Keratinocyte (primary cell): ENCODE measurements around the gene ARMS2. TPM values are rescaled to one million over a fixed set of nuclear protein-coding genes. Genes with fewer than 3 reads are reported as not detected.

Experiments
- DNase-seq: peaks from one replicate; pipeline ENCODE4 v3.0.0-alpha.2; 2011; ENCODE audit warnings: low read depth, missing footprints, low spot score
- FAIRE-seq: peaks from 2 replicates; lab custom pipeline; 2011; peaks lifted over from hg19 to GRCh38; lab: Jason Lieb, UNC
- H2AFZ ChIP-seq: 2 replicates; pipeline ENCODE4 v1.6.0; 2012; ENCODE audit warnings: low read length, control low read depth, inconsistent platforms; ENCODE audit not compliant: control insufficient read depth
- H3K27ac ChIP-seq: 2 replicates; pipeline ENCODE4 v1.5.1; 2011; ENCODE audit warnings: low read length; ENCODE audit not compliant: control insufficient read depth, insufficient read depth
- H3K27me3 ChIP-seq: 3 replicates; pipeline ENCODE4 v1.6.0; 2011; ENCODE audit warnings: low read length; ENCODE audit not compliant: control insufficient read depth, insufficient read depth; ENCODE audit errors: extremely low read depth
- H3K36me3 ChIP-seq, 2 experiments: 2 replicates in 1 of 2; 3 replicates in 1 of 2; pipeline ENCODE4 v1.5.1; 2011; ENCODE audit warnings: low read length in 2 of 2, mild to moderate bottlenecking in 1 of 2; ENCODE audit not compliant: control insufficient read depth in 2 of 2, insufficient read depth in 2 of 2; ENCODE audit errors: extremely low read depth in 1 of 2
- H3K4me1 ChIP-seq: 3 replicates; pipeline ENCODE4 v1.5.1; 2011; ENCODE audit warnings: low read length; ENCODE audit not compliant: control insufficient read depth, insufficient read depth; ENCODE audit errors: extremely low read depth
- H3K4me2 ChIP-seq: 3 replicates; pipeline ENCODE4 v1.6.0; 2011; ENCODE audit warnings: low read depth, low read length; ENCODE audit not compliant: control insufficient read depth, insufficient read depth; ENCODE audit errors: extremely low read depth
- H3K4me3 ChIP-seq, 3 experiments: fragments of 200-600 bp in 1 of 3; sonication (generic) in 1 of 3; 2 replicates in 2 of 3; 3 replicates in 1 of 3; pipeline ENCODE4 v1.5.1; 2011 to 2016; ENCODE audit warnings: low read length in 3 of 3, mild to moderate bottlenecking in 3 of 3, control low read depth in 2 of 3, inconsistent platforms in 1 of 3, low read depth in 1 of 3, mixed read lengths in 1 of 3, mixed run types in 1 of 3, moderate library complexity in 1 of 3; ENCODE audit not compliant: control insufficient read depth in 2 of 3, insufficient read depth in 2 of 3; ENCODE audit errors: extremely low read depth in 1 of 3
- H3K79me2 ChIP-seq: 2 replicates; pipeline ENCODE4 v1.6.0; 2012; ENCODE audit warnings: low read length; ENCODE audit not compliant: control insufficient read depth, insufficient read depth
- H3K9ac ChIP-seq: 3 replicates; pipeline ENCODE4 v1.6.0; 2011; ENCODE audit warnings: low read length; ENCODE audit not compliant: control insufficient read depth, insufficient read depth; ENCODE audit errors: extremely low read depth
- H3K9me1 ChIP-seq: 3 replicates; pipeline ENCODE4 v1.6.0; 2011; ENCODE audit warnings: low read length; ENCODE audit not compliant: control insufficient read depth, insufficient read depth; ENCODE audit errors: extremely low read depth
- H3K9me3 ChIP-seq: 2 replicates; pipeline ENCODE4 v1.5.1; 2012; ENCODE audit warnings: low read depth, low read length; ENCODE audit not compliant: control insufficient read depth
- H4K20me1 ChIP-seq: 3 replicates; pipeline ENCODE4 v1.6.0; 2011; ENCODE audit warnings: low read length; ENCODE audit not compliant: control insufficient read depth, insufficient read depth; ENCODE audit errors: extremely low read depth
- CTCF ChIP-seq, 3 experiments: IDR thresholded peaks in 1 of 3; conservative IDR thresholded peaks in 1 of 3; optimal IDR thresholded peaks in 1 of 3; 2 replicates in 2 of 3; 3 replicates in 1 of 3; pipeline versions ENCODE3 to v1.5.1; 2011; ENCODE audit warnings: low read length in 3 of 3, mild to moderate bottlenecking in 3 of 3, moderate library complexity in 2 of 3, control low read depth in 1 of 3, inconsistent platforms in 1 of 3; ENCODE audit not compliant: insufficient read depth in 2 of 3; ENCODE audit errors: extremely low read depth in 1 of 3
- EZH2 ChIP-seq: IDR thresholded peaks from one replicate; pipeline ENCODE4 v1.6.1; 2012; ENCODE audit warnings: inconsistent platforms, mild to moderate bottlenecking, low read length, moderate library complexity
- dilution Hi-C: fragments of 300-500 bp; cut with MboI; formaldehyde crosslinking; loops from one replicate; pipeline ENCODE4 v1.7.0; 2020; ENCODE audit warnings: low sequenced_read_pairs; ENCODE audit not compliant: extremely low pct_ligation_motif_present
- polyA plus RNA-seq, 5 experiments: library from polyadenylated mRNA; depleted of rRNA in 3 of 5; stranded (reverse) in 3 of 5; stranded (forward) in 1 of 5; unstranded in 1 of 5; fragments of >200 nt; gene quantifications; 1 replicate in 1 of 5; 2 replicates in 3 of 5; 3 replicates in 1 of 5; pipeline versions ENCODE4 v1.2.1 to v1.2.3, GENCODE V29; 2011 to 2012; ENCODE audit warnings: missing spikeins in 2 of 5, low read depth in 1 of 5, low replicate concordance in 1 of 5

Gene ARMS2
- polyA plus RNA-seq, 1 donor (not counting 4 experiments of a cell fraction or from before 2014, with no cell fraction given), result 0.08 TPM

- Histone ChIP-seq H3K9me3 (no peaks in the 10 kb centered on the region), H3K4me3 (peak overlapping the region; percentile 16 to 32 (median 21)), H2AFZ (no peak overlapping the region), H3K27me3 (no peaks in the 10 kb centered on the region), H3K4me1 (peaks cover 61% of the 10 kb centered on the region), H4K20me1 (no peaks in the 10 kb centered on the region), H3K9ac (peak overlapping the region; percentile 10), H3K4me2 (peak overlapping the region; percentile 44), H3K36me3 (peaks cover 4 to 7% of the 10 kb centered on the region in 2 experiments), H3K9me1 (no peaks in the 10 kb centered on the region), H3K27ac (peak overlapping the region; percentile 57), H3K79me2 (peaks cover 5% of the 10 kb centered on the region)
- peak; percentile 36 for FAIRE-seq
- dilution Hi-C loops, result no loop called here
- no peak for DNase-seq
- TF ChIP-seq CTCF (optimal IDR thresholded peaks at IDR 0.05 in 1 of 3, IDR thresholded peaks at IDR 0.05 in 1 of 3, conservative IDR thresholded peaks at IDR 0.05 in 1 of 3; ENCODE audit: extremely low read depth in 1 of 3, insufficient read depth in 2 of 3, low read length in 3 of 3), result no peak
- TF ChIP-seq EZH2, result no peak
Observed at GRCh38 chr10:122494173-122494820, 39.8 kb downstream of the ARMS2 start.

GRCh38 chr10:122494833-122495232, 40.4 kb downstream of the ARMS2 start:
- Histone ChIP-seq H3K9me3 (no peaks in the 10 kb centered on the region), H3K4me1 (peaks cover 61% of the 10 kb centered on the region), H3K4me2 (peak overlapping the region; percentile 44), H4K20me1 (no peaks in the 10 kb centered on the region), H3K36me3 (peaks cover 4 to 8% of the 10 kb centered on the region in 2 experiments), H3K9me1 (no peaks in the 10 kb centered on the region), H2AFZ (no peak overlapping the region), H3K4me3 (peak overlapping the region; percentile 16 to 32 (median 21)), H3K9ac (peak overlapping the region; percentile 10), H3K79me2 (peaks cover 5% of the 10 kb centered on the region), H3K27ac (peak overlapping the region; percentile 57), H3K27me3 (no peaks in the 10 kb centered on the region)
- no peak for DNase-seq
- dilution Hi-C loops, result no loop called here
- TF ChIP-seq CTCF (optimal IDR thresholded peaks at IDR 0.05 in 1 of 3, IDR thresholded peaks at IDR 0.05 in 1 of 3, conservative IDR thresholded peaks at IDR 0.05 in 1 of 3; ENCODE audit: extremely low read depth in 1 of 3, insufficient read depth in 2 of 3, low read length in 3 of 3), result no peak
- TF ChIP-seq EZH2, result no peak
- FAIRE-seq, result peak; percentile 90
